GM21576 (cell line): ENCODE measurements around the gene PSMD5.
A peak's percentile ranks its signal among the peaks of the same experiment; 100 is the strongest.

Experiments used
- ATAC-seq: cut with Tn5 transposase; IDR thresholded peaks from one replicate; pipeline ENCODE4 v1.9.1; 2021; ENCODE audit warnings: mild to moderate bottlenecking, moderate library complexity; ENCODE audit not compliant: unreplicated experiment

The PSMD5 gene

GRCh38 chr9:120875643-120875953, 32.9 kb upstream of the PSMD5 start:
- no peak for ATAC-seq

GRCh38 chr9:120875195-120875565, 32.5 kb upstream of the PSMD5 start:
- ATAC-seq, result no peak

GRCh38 chr9:120874226-120875194, 31.8 kb upstream of the PSMD5 start:
- ATAC-seq, result no peak

GRCh38 chr9:120873512-120873911, 30.8 kb upstream of the PSMD5 start:
- no peak for ATAC-seq

- ATAC-seq, result no peak
These were observed 30.2 kb upstream of the PSMD5 start for GRCh38 chr9:120872791-120873502.

GRCh38 chr9:120870206-120870605, 27.5 kb upstream of the PSMD5 start:
- ATAC-seq, result no peak

GRCh38 chr9:120869726-120870125, 27.0 kb upstream of the PSMD5 start:
- no peak for ATAC-seq

GRCh38 chr9:120869360-120869687, 26.6 kb upstream of the PSMD5 start:
- no peak for ATAC-seq

- peak; percentile 80 for ATAC-seq
These were observed 26.1 kb upstream of the PSMD5 start for GRCh38 chr9:120868676-120869359.

GRCh38 chr9:120868339-120868675, 25.6 kb upstream of the PSMD5 start:
- no peak for ATAC-seq

GRCh38 chr9:120867676-120868338, 25.1 kb upstream of the PSMD5 start:
- no peak for ATAC-seq

- ATAC-seq, result no peak
These were observed 23.9 kb upstream of the PSMD5 start for GRCh38 chr9:120866651-120867050.

- no peak for ATAC-seq
These were observed 23.1 kb upstream of the PSMD5 start for GRCh38 chr9:120865809-120866208.

- no peak for ATAC-seq
These were observed 22.5 kb upstream of the PSMD5 start for GRCh38 chr9:120865176-120865575.

- no peak for ATAC-seq
These were observed 22.0 kb upstream of the PSMD5 start for GRCh38 chr9:120864719-120865118.

GRCh38 chr9:120863833-120864232, 21.1 kb upstream of the PSMD5 start:
- no peak for ATAC-seq

- no peak for ATAC-seq
These were observed 19.7 kb upstream of the PSMD5 start for GRCh38 chr9:120862452-120862851.

GRCh38 chr9:120861935-120862334, 19.2 kb upstream of the PSMD5 start:
- no peak for ATAC-seq

- no peak for ATAC-seq
These were observed 17.4 kb upstream of the PSMD5 start for GRCh38 chr9:120860083-120860482.

- no peak for ATAC-seq
These were observed 16.6 kb upstream of the PSMD5 start for GRCh38 chr9:120859361-120859760.

GRCh38 chr9:120857902-120858301, 15.2 kb upstream of the PSMD5 start:
- ATAC-seq, result no peak
